Stomach smooth muscle (tissue), 2 donors: ENCODE results near the gene ANXA2R.

Source experiments
- H3K27ac ChIP-seq: one replicate; pipeline ENCODE4 v1.7.0; 2013; ENCODE audit warnings: mild to moderate bottlenecking, low read length, inconsistent platforms
- H3K27me3 ChIP-seq, 2 donors: one replicate each; pipeline ENCODE4 v1.7.0; 2013; ENCODE audit warnings: low read length in 2 of 2; ENCODE audit not compliant: insufficient read depth in 2 of 2, control insufficient read depth in 1 of 2
- H3K36me3 ChIP-seq, 2 donors: one replicate each; pipeline ENCODE4 v1.7.0; 2013; ENCODE audit warnings: low read length in 2 of 2; ENCODE audit not compliant: control insufficient read depth in 2 of 2, insufficient read depth in 2 of 2
- H3K4me1 ChIP-seq: one replicate; pipeline ENCODE4 v1.7.0; 2013; ENCODE audit warnings: low read length; ENCODE audit not compliant: control insufficient read depth, insufficient read depth
- H3K4me3 ChIP-seq, 2 donors: one replicate each; pipeline ENCODE4 v1.7.0; 2013; ENCODE audit warnings: low read length in 2 of 2
- H3K9ac ChIP-seq, 2 donors: one replicate each; pipeline ENCODE4 v1.7.0; 2013; ENCODE audit warnings: low read length in 2 of 2, mild to moderate bottlenecking in 1 of 2
- H3K9me3 ChIP-seq, 2 donors: one replicate each; pipeline ENCODE4 v1.7.0; 2013; ENCODE audit warnings: low read length in 2 of 2; ENCODE audit not compliant: control insufficient read depth in 2 of 2
- donor health status: healthy.
- donor health status: Pancreatic carcinoma.

The ANXA2R gene

DNA sequence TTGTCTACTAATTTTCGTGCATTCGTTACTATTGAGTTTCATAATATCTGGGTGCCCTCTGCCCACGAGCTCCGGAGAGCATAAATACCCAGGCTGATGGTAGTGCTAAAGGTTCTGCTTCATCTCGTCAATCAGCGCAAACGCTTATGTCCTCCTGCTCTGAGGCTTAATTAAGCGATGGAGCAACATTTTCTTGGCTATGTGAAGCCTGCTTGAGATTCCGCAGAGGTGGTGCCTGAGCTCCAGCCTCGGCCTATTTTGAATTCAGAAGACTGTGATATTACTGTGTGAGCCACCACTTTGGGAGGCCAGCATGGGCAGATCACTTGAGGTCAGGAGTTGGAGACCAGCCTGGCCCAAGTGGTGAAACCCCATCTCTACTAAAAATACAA is 44.8 kb downstream of the ANXA2R start:
- H3K9ac ChIP-seq = no peak overlapping the region
- H3K27me3 ChIP-seq = peaks cover 73 to 90% of the 10 kb centered on the region in 2 donors
- H3K36me3 ChIP-seq = no peaks in the 10 kb centered on the region
- H3K9me3 ChIP-seq = peaks cover 0 to 3% of the 10 kb centered on the region in 2 donors
- peak overlapping the region; percentile 46 for H3K27ac ChIP-seq
- H3K4me3 ChIP-seq = peak overlapping the region in 1 of 2 donors; percentile 59
- peaks cover 13% of the 10 kb centered on the region for H3K4me1 ChIP-seq

DNA sequence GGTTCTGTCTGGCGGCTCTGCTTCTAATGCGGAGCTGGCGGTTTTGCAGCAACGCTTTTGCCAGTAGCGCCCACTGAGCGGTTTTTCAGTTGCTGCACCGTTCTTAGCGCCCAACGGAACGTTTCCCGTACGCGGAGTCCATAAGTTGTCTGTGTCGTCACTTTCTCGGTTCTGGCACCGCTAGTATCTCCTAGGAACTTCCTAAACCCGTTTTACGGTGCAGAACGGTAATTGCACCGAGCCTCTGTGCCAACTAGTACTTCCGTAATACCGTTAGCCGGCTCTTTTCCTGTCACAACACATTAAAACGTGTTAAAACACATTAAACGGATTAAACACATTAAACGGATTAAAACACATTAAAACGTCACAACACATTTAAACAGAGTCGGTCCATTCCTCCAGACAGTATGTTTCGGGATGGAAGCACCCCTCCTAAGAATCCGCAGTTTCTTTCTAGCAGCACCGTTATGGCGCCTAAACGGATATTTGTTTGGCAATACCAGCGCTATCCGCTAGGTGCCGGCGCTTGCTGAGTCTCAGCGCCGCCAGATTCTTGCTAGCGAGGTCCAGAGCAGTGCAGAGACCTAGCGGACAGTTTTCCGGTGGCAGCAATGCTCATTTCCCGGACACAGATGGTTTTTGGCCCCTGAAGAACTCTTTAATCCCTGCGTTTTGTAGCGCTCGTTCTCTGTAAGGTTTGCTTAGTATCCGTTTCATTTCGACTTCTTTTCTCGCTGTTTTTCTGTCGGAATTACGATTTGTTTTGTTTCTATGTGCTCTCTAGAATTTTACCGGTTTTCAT is 45.4 kb downstream of the ANXA2R start:
- H3K9ac ChIP-seq = no peak overlapping the region
- peak overlapping the region; percentile 15 to 59 for H3K4me3 ChIP-seq
- H3K27me3 ChIP-seq = peaks cover 68 to 87% of the 10 kb centered on the region in 2 donors
- H3K4me1 ChIP-seq = peaks cover 13% of the 10 kb centered on the region
- no peaks in the 10 kb centered on the region for H3K36me3 ChIP-seq
- peak overlapping the region; percentile 53 for H3K27ac ChIP-seq
- H3K9me3 ChIP-seq = peaks cover 0 to 6% of the 10 kb centered on the region in 2 donors

DNA sequence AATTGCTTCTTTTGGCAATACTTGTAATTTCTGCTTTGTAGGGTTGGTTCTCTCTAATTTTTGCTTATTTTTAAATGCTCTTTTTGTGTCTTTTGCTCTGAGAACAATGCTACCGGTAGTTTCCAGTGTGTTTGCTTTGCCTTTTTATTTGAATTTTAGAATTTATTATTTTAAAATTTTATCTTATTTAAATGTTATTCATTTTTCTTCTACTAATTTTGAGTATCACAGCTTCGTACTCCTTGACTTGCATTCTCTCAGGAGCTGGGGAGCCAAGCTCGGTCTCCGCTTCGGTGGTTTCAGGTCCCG is 45.9 kb downstream of the ANXA2R start:
- peak overlapping the region; percentile 61 for H3K27ac ChIP-seq
- H3K4me3 ChIP-seq = peak overlapping the region in 1 of 2 donors; percentile 59
- no peaks in the 10 kb centered on the region for H3K36me3 ChIP-seq
- H3K4me1 ChIP-seq = peaks cover 13% of the 10 kb centered on the region
- H3K9ac ChIP-seq = no peak overlapping the region
- H3K9me3 ChIP-seq = peaks cover 0 to 7% of the 10 kb centered on the region in 2 donors
- peaks cover 68 to 83% of the 10 kb centered on the region in 2 donors for H3K27me3 ChIP-seq

DNA sequence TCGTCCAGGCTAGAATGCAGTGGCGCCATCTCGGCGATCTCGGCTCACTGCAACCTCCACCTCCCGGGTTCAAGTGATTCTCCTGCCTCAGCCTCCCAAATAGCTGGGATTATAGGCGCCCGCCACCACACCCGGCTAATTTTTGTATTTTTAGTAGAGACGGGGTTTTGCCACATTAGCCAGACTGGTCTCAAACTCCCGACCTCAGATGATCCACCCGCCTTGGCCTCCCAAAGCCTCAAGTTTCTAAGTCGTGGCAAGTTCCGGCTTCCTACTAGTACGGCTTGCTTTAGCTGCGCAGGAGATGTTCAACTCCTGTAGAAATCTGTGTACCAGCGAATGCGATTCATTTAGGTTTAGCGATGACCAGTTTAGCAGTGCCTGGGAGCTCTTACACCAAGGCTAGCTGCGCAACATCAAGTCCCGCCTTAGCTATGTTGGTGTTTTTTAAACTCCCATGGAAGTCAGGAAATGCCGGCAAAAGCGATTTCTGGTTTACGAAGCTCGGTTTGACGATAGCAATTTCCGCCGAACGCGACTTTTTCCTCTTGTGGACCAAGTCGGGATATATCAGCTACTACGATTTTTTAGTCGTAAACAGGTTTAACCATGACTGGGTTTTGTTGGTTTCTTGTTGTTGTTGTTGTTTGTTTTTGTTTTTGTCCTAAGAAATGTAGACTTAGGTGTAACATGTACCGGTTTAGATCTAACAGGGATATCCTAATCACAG is 46.4 kb downstream of the ANXA2R start:
- H3K9ac ChIP-seq = peak overlapping the region in 1 of 2 donors; percentile 13
- H3K27ac ChIP-seq = peak overlapping the region; percentile 61
- H3K4me1 ChIP-seq = peaks cover 13% of the 10 kb centered on the region
- peaks cover 0 to 9% of the 10 kb centered on the region in 2 donors for H3K9me3 ChIP-seq
- peak overlapping the region in 1 of 2 donors; percentile 52 for H3K4me3 ChIP-seq
- peaks cover 64 to 78% of the 10 kb centered on the region in 2 donors for H3K27me3 ChIP-seq
- no peaks in the 10 kb centered on the region for H3K36me3 ChIP-seq

DNA sequence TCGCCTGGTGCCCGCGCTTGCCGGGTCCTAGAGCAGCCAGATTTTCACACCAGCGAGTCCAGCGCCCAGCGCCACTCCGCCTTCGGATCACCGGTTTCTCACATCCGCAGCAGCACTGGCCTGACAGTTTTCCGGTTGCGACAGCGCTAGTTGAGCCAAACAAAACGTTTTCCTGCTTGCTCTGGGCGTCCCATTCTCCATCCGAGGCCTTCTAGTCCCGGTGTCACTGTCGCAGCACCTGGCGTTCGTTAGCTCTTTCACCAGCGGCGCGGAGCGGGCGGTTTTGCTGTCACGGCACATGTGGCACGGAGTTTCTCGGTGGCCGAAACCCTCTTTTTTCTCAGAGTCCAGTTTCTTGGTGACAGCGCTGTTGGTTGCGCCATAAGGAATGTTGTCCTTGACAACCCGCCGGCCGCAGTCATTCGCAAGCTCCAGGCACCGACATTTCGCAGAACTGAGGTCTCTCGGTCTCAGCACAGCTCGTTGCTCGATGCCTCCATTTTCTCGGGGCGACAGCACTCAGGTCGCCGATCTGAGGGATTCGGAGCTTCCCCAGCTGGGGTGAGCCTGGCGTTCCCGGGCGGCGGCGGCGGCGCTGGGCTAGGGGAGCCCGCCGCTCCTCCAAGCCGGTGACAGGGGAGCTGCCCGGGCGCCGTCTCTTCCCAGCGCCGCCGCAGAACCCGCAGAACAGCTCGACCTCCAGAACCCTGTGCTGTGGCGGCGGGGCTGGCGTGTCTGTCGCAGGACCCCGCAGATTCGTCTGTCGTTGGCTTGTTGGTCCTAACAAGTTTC is 47.8 kb downstream of the ANXA2R start:
- Histone ChIP-seq H3K9me3 (peaks cover 0 to 9% of the 10 kb centered on the region in 2 donors), H3K27me3 (peaks cover 56 to 66% of the 10 kb centered on the region in 2 donors), H3K4me1 (peaks cover 13% of the 10 kb centered on the region), H3K36me3 (no peaks in the 10 kb centered on the region), H3K4me3 (peak overlapping the region; percentile 8 to 71), H3K27ac (peak overlapping the region; percentile 74), H3K9ac (peak overlapping the region; percentile 36 to 39)

DNA sequence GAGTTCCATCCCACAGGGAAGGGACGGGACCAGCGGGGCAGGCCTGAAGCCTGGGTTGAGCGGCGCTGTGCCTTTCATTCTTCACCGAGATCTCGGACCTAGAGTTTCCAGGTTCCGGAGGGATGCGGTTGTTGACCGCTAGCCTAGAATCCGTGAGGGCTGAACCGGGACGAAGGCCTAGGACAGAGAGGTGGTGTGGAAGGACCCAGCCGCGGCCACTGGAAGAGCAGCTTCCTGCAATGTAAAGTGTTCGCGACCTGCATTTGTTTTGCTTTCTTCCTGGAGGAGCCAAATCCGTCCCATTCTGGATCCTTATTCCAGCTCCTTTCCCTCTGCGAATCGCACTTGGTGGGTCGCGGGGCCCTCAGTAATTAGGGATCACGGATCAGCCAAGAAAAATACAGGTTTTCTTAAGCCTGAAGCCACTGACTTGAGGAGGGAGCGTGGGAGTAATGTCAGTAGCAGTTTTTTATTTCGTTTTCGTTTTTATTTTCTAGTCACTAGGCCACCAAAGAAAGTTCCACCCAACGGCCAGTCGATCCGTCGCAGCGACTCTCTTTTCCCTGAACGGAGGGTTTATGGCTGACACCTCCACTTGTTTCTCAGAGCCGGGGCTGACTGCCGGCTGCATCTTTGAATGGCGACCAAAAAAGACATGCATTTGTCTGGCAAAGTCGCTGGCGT is 48.6 kb downstream of the ANXA2R start:
- H3K9ac ChIP-seq = peak overlapping the region; percentile 5 to 39
- peaks cover 55 to 62% of the 10 kb centered on the region in 2 donors for H3K27me3 ChIP-seq
- H3K27ac ChIP-seq = peak overlapping the region; percentile 74
- H3K36me3 ChIP-seq = no peaks in the 10 kb centered on the region
- H3K9me3 ChIP-seq = peaks cover 0 to 9% of the 10 kb centered on the region in 2 donors
- peak overlapping the region; percentile 8 to 71 for H3K4me3 ChIP-seq
- peaks cover 13% of the 10 kb centered on the region for H3K4me1 ChIP-seq

DNA sequence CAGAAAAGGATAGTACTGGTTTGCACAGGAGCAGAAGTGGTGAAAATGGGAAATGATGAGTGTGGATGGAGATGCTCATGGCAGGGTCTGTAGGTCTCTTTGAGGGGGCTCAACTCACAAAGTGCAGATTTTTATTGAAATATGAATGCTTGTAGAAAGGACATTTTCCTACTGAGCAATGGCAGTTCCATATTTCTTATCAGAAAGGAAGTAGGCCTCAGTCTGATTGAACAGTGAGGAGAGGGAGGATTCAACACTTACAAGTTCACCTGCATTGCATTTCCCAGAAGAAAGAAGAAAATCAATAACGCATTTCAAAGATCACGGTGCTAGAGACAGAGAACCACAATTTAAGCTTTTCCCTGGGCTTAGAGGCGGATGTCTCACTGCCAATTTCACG is 49.2 kb downstream of the ANXA2R start:
- Histone ChIP-seq H3K27me3 (peaks cover 49 to 55% of the 10 kb centered on the region in 2 donors), H3K9ac (no peak overlapping the region), H3K9me3 (peaks cover 0 to 9% of the 10 kb centered on the region in 2 donors), H3K36me3 (no peaks in the 10 kb centered on the region), H3K4me3 (peak overlapping the region; percentile 8 to 71), H3K4me1 (peaks cover 13% of the 10 kb centered on the region), H3K27ac (peak overlapping the region; percentile 74)
